Testis (tissue), 2 donors: ENCODE results near the gene NDE1.

ENCODE experiments used
- POLR2A ChIP-seq: fragments of 450-650 bp; IDR thresholded peaks from one replicate; pipeline ENCODE4 v1.6.1; 2017; ENCODE audit warnings: antibody characterized with exemption, mild to moderate bottlenecking, moderate library complexity
- TF ChIP-seq, protein P1 (sequence below), 3 experiments: fragments of 450-650 bp in 2 of 3; fragments of 200-600 bp in 1 of 3; sonication (generic) in 1 of 3; IDR thresholded peaks; one replicate each; pipeline ENCODE4 v1.5.1; 2016 to 2019; ENCODE audit warnings: antibody characterized with exemption in 3 of 3, mild to moderate bottlenecking in 2 of 3, moderate library complexity in 1 of 3

DNA sequence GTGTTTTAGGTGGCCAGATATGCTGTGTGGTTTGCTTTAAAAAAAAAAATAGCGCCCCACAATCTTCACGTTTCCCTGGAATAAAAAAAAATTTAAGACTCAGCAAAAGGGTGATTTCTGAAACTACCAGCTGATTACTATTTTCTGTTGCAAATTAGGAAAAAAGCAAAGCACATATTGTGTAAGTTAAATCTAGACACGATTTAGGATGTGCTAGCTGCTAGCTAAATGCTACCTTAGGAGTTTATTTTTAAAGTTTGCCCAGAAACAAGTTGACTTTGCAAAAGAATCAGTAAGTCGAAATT, 6.1 kb upstream of the NDE1 start:
- TF ChIP-seq, protein P1, sequence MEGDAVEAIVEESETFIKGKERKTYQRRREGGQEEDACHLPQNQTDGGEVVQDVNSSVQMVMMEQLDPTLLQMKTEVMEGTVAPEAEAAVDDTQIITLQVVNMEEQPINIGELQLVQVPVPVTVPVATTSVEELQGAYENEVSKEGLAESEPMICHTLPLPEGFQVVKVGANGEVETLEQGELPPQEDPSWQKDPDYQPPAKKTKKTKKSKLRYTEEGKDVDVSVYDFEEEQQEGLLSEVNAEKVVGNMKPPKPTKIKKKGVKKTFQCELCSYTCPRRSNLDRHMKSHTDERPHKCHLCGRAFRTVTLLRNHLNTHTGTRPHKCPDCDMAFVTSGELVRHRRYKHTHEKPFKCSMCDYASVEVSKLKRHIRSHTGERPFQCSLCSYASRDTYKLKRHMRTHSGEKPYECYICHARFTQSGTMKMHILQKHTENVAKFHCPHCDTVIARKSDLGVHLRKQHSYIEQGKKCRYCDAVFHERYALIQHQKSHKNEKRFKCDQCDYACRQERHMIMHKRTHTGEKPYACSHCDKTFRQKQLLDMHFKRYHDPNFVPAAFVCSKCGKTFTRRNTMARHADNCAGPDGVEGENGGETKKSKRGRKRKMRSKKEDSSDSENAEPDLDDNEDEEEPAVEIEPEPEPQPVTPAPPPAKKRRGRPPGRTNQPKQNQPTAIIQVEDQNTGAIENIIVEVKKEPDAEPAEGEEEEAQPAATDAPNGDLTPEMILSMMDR (IDR thresholded peaks at IDR 0.05), result no peak
- no peak for TF ChIP-seq POLR2A
